Liver (tissue), 3 donors: ENCODE data around the gene ZFP36L2.

ENCODE experiments used
- ATF3 ChIP-seq: IDR thresholded peaks from 2 replicates; pipeline ENCODE4 v1.6.1; 2016; ENCODE audit warnings: antibody characterized with exemption
- CTCF ChIP-seq: fragments of 150-350 bp; IDR thresholded peaks from 2 replicates; pipeline ENCODE4 v1.5.1; 2017; ENCODE audit warnings: improper control_type of control experiment, low read depth, low read length; ENCODE audit not compliant: missing input control
- EGR1 ChIP-seq, 2 donors: IDR thresholded peaks; 2 replicates each; pipeline ENCODE4 v1.6.1; 2016 to 2018; ENCODE audit warnings: antibody characterized with exemption in 2 of 2, low read depth in 2 of 2
- FOXA2 ChIP-seq: IDR thresholded peaks from 2 replicates; pipeline ENCODE4 v1.6.1; 2016; ENCODE audit warnings: antibody characterized with exemption
- REST ChIP-seq: IDR thresholded peaks from 2 replicates; pipeline ENCODE4 v1.6.1; 2016; ENCODE audit warnings: antibody characterized with exemption, mild to moderate bottlenecking
- RXRA ChIP-seq, 2 donors: IDR thresholded peaks; 2 replicates each; pipeline ENCODE4 v1.6.1; 2017 to 2018; ENCODE audit warnings: antibody characterized with exemption in 2 of 2, mild to moderate bottlenecking in 1 of 2
- SP1 ChIP-seq: IDR thresholded peaks from 2 replicates; pipeline ENCODE4 v1.6.1; 2018; ENCODE audit warnings: antibody characterized with exemption, mild to moderate bottlenecking
- TAF1 ChIP-seq: conservative IDR thresholded peaks from 2 replicates; pipeline ENCODE4 v1.6.1; 2016; ENCODE audit warnings: antibody characterized with exemption, mild to moderate bottlenecking
- ZBTB33 ChIP-seq: IDR thresholded peaks from 2 replicates; pipeline ENCODE4 v1.6.1; 2016; ENCODE audit warnings: antibody characterized with exemption
- donor health status: healthy.
- donor health status: healthy.

GRCh38 chr2:43248621-43249020 is 22.2 kb upstream of the ZFP36L2 start:
- TF ChIP-seq CTCF = no peak
- no peak for TF ChIP-seq ATF3
- no peak for TF ChIP-seq EGR1 (IDR thresholded peaks at IDR 0.05; ENCODE audit: low read depth in 2 of 2)
- TF ChIP-seq TAF1 = no peak
- TF ChIP-seq RXRA (IDR thresholded peaks at IDR 0.05) = no peak
- no peak for TF ChIP-seq SP1
- no peak for TF ChIP-seq FOXA2
- TF ChIP-seq REST = no peak
- no peak for TF ChIP-seq ZBTB33
